Daoy (cell line): Measurements from ENCODE around the gene PLSCR2. TPM values are rescaled to one million over a fixed set of nuclear protein-coding genes. Genes with fewer than 3 reads are reported as not detected.
"Not testable (repeated sequence)": the region's sequence is repeated elsewhere in the genome, so short reads cannot be mapped to it uniquely, and the experiment has no call there.

ENCODE experiments used
- DNase-seq: peaks from one replicate; pipeline ENCODE4 v3.0.0-alpha.2; 2015; ENCODE audit warnings: low read depth
- total RNA-seq: library from RNA; depleted of rRNA; stranded (reverse); fragments of >200 nt; shearing (Covaris generic); gene quantifications from 2 replicates; pipeline ENCODE4 v1.2.3, GENCODE V29; 2014

PLSCR2 gene
- total RNA-seq, 1 experiment from 2014 or later = not detected

DNA sequence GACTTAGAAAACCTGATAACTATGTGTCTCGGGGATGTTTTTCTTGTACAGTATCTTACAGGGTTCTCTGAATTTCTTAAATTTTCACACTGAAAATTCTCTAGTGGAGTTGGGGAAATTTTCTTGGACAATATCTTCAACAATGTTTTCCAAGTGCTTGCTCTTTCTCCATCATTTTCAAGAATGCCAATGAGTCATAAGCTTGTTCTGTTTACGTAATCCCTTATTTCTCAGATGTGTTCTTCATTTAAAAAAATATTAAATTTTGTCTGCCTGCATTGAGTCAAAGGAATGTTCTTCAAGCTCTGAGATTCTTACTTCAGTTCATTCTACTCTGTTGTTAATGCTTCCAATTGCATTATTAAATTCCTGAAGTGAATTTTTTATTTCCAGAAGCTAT lies 21.9 kb upstream of the PLSCR2 start:
- no peak for DNase-seq

DNA sequence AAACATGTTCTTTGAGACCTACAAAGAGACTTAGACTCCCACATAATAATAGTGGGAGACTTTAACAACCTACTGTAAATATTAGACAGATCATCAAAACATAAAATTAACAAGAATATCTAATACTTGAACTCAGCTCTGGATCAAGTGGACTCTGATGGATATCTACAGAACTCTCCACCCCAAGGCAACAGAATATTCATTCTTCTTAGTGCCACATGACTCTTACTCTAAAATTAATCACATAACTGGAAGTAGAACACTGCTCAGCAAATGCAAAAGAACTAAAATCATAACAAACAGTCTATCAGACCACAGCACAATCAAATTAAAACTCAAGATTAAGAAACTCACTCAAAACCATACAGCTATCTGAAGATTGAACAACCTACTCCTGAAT lies 15.9 kb upstream of the PLSCR2 start:
- DNase-seq = no peak

DNA sequence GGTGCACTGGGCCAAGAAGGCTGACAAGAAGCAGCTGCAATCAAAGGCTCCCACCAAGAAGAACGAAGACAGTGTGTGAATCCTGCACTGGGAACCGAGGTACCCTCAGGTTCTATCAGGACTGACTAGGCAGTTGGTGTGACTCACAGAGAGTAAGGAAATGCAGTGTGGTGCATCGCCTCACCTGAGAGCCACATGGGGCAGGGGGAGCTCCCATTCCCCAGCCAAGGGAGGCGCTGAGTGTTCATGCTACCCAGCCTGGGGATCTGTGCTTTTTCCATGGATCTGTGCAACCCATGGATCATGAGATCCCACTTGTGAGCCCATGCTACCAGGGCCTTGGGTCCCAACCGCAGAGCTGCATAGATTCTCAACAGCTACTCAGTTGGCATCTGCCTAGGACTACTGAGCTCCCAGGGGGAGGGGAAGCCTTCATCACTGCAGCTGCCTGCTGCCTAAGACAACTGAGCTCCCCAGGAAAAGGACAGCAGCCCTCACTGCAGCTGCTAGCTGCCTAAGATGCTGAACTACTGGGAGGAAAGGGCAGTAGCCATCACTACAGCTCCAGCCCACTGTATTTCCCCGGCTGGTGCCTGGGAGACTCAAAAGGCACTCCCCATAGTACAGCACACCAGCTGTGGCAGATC lies 6.9 kb upstream of the PLSCR2 start:
- no peak for DNase-seq

DNA sequence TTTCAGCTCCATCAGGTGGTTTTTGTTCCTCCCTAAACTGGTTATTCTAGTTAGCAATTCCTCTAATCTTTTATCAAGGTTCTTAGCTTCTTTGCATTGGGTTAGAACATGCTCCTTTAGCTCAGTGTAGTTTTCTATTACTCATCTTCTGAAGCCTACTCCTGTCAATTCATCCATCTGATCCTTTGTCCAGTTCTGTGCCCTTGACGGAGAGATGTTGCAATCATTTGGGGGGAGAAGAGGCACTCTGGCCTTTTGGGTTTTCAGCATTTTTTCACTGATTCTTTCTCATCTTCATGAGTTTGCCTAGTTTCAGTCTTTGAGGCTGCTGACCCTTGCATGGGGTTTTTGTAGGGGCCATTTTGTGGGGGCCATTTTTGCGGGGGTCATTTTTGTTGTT lies 5.6 kb upstream of the PLSCR2 start:
- not testable (repeated sequence) for DNase-seq

DNA sequence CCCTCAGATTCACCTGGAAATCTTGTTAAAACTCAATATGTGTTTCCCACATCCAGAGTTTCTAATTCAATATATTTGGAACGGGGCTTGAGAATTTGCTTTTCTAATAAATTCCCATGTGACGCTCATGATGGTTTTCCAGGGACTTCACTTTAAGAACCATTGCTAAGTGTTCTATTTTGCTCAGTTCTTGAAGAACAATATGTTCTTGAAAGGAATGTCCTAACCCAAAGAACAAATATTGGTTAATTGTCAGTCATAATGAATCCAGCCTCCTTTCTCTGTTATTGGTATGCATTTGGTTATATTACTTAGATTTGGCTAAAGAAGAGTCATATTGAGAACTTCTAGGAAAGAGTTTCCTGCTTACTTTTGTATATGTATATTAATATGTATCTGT lies 4.4 kb upstream of the PLSCR2 start:
- DNase-seq = no peak

DNA sequence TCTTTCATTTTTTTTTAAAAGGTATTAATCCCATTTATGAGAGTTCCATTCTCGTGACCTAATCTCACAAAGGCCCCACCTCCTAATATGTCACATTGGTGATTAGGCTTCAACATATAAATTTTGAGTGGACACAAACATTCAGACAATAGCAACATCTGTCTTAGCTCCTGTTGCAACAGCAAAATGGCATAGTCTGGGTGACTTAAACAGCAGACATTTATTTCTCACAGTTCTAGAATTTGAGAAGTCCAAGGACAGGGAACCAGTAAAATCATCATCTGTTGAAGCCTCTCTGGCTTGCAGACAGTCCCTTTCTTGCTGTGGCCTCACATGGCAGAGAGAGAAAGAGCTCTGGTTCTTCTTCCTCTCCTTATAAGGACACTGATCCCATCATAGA lies 3.2 kb upstream of the PLSCR2 start:
- no peak for DNase-seq

DNA sequence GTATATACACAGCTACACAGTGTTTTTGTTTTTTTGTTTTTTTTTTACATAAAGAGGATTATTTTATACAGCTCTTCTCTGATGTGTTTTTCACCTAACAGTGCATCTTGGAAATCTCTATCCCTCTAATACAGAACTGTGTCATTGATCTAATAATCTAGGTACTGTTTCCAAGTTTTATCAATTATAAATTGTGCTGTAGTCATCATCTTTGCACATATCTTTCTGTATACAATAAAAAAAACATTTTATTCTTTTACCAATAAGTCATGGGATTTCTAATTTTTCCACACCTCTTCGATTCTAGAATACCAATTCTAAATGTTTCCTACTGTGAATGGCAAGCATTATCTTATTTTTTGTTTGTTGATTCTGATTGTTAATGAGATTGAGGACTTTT lies 1.7 kb upstream of the PLSCR2 start:
- no peak for DNase-seq

DNA sequence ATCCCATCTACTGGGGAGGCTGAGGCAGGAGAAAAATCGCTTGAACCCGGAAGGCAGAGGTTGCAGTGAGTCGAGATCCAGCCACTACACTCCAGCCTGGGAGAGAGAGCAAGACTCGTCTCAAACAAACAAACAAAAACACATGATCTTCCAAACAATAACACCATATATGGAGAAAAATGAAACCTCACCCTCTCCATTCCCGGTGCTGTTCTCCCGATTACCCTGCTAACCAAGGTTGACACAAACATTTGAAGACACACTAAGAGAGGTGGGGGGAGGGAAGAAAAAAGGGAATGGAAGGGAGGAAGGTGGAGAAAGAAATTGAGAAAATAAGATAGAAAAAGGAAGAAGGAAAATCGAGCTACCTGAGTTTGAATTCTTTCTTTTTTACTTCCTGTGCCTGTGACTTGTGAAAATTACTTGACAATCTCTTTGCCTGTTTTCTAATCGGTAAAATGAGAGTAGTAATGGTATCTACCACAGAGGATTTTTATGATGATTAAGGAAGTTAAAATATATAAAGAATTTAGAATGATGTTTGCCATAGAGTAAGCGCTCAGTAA lies 1.1 kb upstream of the PLSCR2 start:
- no peak for DNase-seq

DNA sequence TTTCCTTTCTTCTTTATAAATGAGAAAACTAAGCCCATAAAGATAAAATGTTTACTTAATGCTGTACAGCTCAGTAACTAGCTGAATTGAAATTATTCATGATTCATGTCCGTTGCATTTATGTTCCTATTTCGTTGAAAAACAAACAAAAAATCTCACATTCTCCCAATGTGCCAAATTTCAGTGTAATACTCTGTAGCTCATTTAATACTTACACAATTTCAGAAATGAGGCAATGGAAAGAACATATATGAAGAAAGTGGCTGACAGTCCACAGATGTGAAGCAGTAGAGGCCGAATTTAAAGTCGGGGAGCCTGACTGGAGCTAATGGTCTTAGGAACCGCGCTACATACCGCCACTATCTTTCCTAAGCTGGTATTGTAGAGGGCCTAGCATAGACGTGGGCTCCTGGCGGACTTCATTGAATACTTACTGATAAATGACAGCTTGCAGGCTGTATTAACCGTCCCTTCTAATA lies 651 bp downstream of the PLSCR2 start:
- no peak for DNase-seq

DNA sequence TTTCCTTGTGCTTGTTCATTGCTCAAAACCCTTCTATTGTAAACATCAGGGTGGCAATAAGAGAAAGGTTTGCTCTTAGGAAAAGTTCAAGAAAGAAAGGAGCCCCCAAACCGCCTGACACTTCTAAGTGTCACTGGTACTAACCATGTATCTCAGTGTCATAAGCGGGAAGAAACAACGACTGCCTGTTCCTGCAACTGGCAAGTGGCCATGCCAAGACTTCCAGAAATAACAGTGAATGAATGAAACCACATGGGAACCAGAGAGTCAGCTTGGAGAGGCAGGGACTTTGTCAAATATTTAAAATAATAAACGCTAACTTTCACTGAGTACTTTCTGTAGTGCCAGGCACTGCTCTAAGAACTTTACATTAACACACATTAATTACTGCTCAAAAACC lies 1.1 kb downstream of the PLSCR2 start:
- DNase-seq = peak; percentile 21

DNA sequence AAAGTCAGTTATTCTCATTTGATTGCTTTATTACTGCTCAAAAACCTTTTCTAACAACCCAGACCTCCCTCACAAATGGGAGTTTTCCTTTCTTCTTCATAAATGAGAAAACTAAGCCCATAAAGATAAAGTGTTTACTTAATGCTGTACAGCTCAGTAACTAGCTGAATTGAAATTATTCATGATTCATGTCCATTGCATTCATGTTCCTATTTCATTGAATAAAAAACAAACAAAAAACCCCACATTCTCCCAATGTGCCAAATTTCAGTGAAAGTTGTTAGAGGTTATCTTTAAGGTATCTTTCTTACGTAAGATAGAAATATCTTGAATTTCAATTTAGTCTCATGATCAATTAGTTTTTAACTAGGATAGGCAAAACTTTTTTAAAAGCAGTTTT lies 2.8 kb downstream of the PLSCR2 start:
- DNase-seq = no peak

DNA sequence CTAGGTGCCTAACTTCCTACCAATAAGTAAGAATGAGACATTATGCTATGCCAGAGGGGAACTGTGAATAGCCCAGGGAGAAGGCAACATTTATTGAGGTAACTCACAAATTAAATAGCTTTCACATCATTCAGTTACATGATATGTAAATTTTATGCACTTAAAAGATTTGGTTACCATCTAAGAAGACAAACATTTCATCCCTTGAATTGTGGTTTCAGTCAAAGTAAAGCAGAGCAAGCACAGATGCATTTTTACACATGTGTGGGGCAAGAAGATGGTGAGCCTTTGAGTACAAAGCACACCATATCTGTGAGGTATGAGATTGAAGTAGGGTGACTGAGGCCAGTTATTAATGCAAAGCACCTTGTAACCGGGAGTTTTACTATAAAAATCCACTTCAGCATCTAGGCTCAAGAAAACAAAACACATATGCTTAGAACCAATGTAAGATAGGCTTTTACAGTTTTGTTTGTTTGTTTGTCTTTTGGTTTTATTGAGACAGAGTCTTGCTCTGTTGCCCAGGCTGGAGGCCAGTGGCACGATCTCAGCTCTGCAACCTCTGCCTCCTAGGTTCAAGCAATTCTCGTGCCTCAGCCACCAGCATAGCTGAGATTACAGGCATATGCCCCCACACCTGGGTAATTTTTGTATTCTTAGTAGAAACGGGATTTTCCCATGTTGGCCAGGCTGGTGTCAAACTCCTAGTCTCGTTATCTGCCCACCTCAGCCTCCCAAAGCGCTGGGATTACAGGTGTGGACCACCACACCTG lies 3.5 kb downstream of the PLSCR2 start:
- DNase-seq = no peak

DNA sequence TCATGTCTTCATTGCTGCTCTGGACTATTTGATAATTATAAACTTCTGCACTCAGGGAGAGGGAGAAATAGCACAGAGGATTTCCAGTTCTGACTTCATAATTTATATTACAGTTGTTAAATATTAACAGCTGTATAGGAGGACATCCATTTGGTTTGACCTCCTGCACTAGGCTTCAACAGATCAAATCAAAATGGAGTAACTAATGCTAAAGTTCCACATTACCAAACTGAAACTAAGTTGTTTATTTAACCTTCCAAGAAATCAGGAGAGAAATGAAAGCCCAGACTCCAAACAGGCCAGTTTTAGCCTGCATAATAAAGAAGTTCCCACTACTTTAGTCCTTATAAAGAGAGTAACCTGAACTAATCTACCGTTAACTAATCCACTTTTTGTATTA lies 4.6 kb downstream of the PLSCR2 start:
- DNase-seq = no peak

DNA sequence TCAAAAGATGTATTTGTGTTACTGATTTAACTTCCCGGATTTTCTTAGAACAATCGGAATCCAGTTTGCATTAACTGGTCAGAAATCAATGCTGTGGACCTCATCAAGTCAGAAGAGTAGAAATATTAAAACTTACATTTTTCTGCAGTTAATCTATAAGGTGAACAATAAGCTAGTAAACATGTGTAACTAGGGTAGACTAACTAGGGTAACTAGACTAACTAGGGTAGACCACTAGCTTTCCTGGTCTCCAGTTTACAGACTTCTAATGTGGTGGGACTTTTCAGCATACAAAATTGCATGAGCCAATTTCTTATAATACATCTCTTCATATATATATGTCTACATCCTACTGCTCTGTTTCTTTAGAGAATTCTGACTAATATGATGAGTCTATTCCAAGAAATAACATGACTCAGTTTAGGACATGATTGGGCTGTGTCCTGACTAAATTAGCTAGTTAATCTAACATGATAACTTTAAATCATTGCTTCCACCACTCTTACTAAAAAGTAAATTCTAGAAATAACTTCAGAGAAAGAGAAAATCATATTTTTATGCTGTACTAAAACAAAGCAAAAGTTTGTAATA lies 5.3 kb downstream of the PLSCR2 start:
- no peak for DNase-seq

DNA sequence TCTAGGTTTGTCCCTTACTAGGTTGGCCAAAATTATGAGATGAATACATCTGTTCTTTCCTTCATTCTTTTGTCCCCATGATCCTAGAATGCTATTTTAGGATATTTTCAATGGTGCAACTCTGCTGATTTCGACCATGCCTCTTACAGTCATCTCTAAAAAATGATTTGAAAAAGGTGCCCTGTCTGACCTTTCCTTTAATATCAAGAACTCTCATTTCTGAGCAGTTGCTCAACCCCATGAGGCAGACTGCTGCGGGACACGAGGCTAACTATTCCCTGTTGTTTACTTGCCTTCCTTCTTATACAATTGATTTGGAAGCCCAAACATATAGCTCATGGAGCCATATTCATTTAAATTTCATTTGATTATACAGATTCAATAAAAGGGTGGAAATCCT lies 14.6 kb downstream of the PLSCR2 start:
- DNase-seq = no peak

DNA sequence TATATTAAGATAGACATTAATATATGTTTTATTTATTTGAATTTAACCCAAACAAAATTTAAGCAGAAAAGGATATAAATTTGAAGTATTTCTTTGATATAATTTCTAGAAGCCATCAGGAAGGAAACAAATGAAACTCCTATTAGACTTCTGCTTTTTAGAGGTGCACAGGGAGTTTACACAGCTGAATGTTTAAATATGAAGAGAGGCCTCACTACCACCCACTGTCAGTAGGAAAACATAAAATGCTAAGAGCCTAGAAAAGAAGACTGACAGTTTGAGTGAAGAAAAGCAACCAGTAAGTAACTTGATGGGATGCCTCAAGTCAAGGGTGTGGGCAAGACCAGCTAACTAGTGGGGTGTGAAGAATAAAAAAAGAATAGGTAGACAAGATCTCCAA lies 19.7 kb downstream of the PLSCR2 start:
- DNase-seq = no peak

DNA sequence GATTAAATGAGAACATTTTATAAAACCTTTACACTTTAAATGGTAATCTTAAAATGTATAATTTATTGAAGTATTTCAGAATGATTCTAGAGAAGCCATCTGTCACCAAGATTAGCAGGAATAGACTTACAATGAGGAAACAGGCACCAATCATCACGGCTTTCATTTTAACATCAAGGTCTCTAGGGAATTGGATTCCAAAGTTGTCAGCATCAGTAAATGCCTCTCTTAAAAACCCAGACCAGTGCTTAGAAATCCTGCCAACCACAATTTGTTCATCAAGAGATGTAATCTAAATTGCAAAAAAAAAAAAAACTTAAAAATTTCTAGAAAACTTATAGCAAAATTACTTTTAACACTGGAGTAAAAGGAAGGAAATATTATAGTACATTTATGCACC lies 20.3 kb downstream of the PLSCR2 start:
- no peak for DNase-seq

DNA sequence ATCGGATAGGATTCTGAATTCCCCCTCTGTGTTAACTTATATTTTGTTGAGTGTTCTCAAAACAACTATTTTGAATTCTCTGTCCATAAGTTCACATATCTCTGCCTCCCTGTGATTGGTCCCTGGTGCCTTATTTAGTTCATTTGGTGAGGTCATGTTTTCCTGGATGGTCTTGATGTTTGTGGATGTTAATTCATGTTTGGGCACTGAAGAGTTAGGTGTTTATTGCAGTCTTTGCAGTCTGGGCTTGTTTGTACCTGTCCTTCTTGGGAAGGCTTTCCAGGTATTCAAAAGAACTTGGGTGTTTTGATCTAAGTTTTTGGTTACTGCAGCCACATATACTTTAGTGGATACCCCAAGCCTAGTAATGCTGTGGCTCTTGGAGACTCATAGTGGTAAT lies 23.3 kb downstream of the PLSCR2 start:
- DNase-seq = no peak

DNA sequence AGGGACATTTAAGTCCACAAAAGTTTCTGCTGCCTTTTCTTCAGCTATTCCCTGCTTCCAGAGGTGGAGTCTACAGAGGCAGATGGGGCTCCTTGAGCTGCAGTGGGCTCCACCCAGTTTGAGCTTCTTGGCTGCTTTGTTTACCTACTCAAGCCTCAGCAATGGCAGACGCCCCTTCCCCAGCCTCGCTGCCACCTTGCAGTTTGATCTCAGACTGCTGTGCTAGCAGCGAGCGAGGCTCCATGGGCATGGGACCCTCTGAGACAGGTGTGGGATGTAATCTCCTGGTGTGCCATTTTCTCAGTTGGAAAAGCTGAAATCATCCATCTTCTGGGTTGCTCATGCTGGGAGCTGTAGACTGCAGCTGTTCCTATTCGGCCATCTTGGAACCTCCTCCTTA lies 29.1 kb downstream of the PLSCR2 start:
- DNase-seq = not testable (repeated sequence)

DNA sequence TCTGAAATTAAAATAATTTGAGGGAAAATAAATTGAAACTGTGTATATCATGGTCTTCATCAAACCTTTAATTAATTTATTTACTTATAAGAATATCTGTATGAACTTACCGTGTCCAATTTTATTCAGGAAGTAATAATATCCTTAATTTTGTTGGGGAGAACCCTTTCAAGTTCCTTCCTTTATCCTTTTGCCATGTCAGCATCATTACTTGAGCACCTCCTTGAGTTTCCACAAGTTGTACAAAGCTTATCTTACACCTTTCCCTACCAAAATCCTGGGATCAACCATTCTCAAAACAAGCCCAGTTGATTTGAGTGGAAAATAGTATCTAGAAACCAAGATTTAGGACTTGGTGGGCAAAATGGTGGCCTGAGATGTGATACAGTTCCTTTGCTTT lies 37.3 kb downstream of the PLSCR2 start:
- no peak for DNase-seq

DNA sequence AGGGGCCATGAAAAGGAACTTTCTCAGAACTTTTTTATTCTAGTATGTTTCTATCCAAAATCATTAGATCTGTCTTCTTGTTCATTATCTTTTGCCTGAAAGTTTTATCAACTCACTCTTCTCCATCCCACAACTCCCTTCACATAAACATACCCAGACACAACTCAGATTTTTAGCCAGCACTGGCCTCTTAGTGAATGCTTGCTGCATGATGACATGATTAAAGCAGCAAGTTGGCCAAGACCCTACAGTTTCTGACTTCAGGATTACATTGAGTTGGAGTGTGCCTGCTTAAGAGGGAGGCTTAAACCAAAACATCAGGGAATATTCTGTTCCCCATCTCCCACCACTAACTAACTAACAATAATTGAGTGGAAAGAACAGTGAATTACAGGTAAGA lies 38.1 kb downstream of the PLSCR2 start:
- DNase-seq = no peak

DNA sequence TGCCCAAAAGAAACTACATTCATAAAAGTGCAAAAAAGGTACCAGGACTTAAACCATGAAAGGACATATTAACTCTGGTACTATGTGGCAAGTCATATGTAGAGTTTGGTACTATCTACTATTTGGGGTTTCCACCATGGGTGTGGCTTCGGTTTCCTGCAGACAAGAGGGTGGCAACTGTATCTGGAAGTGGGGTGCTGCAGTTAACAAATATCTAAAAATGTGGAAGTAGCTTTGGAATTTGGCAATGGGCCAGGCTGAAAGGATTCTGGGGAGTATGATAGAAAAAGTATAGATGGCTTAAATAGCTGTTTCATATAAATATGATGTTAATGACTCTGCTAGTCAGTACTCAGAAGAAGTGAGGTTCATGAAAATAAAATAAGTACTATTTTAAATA lies 44.0 kb downstream of the PLSCR2 start:
- DNase-seq = no peak
